Stimulated activated CD8-positive, alpha-beta memory T cell treated with anti-CD3 and anti-CD28 coated beads, Interleukin-15, amount 100 ng/mL, for 48 hours (primary cell): ENCODE measurements around the gene EEPD1.
"Not testable (repeated sequence)": the region's sequence is repeated elsewhere in the genome, so short reads cannot be mapped to it uniquely, and the experiment has no call there.

Experiments
- DNase-seq, 2 donors: peaks; one replicate each; pipeline ENCODE4 v3.0.0-alpha.2; 2020; ENCODE audit warnings: low read depth in 2 of 2

Gene EEPD1

DNA sequence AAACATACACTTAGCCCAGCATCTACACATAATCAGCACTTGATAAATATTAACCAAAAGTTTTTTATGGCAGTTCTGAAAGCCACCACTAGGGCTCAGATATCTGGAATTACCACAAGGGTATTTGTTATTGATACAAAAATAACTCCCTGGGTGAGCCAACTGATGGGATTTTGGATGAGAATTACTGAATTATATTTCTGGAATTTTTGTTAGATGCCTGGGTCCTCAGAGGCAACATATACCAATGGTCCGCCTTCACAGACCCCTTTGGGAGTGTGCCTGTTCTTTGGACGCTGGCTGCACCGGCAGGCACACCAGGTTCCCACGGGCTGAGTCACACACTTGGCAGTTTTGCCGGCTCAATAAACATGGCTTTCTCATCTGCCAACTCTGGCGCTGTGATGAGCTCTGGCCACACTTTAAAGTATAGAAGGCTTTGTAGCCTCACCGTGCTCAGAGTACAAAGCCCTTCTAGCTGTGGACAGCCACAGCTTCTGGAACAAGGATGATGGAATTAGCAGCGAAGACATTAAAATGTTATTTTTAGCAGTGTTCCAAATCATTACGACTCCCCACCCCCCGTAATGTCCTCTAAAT is 24.5 kb upstream of the EEPD1 start:
- no peak for DNase-seq

DNA sequence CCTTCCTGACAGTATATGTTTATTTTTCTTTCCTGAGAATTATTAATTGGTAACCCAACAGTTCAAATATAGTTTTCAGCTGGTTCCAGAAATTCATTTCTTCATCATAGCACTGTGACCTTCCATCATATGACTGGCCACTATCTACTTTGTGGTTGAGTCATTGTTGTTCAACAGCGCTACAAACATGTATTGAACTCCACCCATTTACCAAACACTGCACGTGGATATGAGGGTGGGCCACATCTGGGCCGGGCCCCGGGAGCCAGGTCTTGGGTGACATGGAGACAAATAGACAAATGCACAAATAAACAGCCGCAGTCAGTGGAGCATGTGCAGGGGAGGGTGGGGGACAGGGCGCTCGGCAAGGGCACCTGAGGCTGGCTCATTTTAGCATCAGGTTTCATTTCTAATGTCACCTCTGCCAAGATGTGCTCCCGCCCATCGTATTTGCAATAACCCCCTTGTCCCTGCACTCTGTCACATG is 24.0 kb upstream of the EEPD1 start:
- no peak for DNase-seq

DNA sequence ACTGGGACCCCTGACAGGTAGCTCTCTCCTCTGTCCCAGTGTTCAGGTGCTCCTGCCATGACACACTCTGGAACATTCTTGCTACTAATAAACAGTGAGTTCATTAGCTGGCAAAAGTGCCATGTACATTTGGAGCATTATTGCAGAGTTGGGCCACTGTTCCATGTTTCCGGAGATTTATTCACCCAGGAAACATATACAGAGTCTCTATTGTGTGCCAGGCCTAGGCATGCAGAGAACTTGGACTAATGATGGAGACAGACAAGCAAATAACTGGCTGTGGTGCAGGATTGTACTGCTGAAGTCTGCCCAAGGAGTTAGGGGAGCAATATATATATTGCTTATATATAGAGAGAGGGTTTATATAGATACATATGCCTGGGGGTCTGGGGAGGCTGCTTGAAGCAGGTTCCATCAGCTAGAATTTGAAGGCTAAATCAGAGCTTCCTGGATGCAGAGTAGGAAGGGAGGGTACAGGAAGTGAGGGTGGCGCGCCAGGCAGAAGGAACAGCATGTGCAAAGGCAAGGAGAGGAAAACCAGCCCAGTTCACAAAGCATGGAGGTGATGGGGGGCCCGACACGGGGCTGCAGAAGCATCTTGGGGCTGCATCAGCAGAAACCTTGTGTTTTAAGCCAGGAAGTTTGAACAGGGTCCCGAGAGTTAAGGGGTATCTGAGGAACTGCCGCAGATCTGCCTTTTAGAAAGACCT is 22.7 kb upstream of the EEPD1 start:
- DNase-seq = no peak

DNA sequence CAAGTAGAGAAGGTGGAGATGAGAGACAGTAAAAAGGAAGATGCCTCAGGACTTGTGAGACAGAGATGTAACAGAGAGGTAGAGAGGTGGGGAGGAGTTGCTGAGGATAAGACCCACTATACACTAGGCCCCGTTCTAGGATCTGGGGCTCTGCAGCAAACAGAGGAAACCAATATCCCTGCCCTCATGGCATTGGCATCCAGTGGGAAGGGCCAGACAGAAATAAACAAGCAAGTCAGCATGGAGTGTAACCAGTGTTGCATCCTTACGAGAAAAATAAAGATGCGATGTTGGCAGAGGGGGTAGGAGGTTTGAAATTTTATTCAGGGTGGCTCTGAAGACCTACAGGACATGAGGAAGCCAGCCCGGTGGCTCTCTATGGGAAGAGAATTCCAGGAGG is 22.0 kb upstream of the EEPD1 start:
- no peak for DNase-seq

DNA sequence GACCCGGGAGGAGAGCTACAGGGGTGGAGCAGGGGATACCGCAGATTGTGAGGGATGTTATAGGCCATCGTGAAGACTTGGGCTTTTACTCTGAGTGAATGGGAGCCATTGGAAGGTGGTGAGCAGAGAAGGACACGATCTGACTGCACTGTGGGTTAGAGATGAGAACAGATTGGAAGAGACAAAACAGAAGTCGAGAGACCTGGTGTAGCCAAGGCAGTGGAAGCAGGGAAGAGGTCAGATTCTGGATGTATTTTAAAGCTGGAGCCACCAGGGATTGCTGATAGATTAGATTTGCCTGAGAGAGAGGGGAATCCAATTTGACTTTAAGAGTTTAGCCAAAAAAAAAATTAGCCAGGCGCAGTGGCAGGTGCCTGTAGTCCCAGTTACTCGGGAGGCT is 21.6 kb upstream of the EEPD1 start:
- no peak for DNase-seq

DNA sequence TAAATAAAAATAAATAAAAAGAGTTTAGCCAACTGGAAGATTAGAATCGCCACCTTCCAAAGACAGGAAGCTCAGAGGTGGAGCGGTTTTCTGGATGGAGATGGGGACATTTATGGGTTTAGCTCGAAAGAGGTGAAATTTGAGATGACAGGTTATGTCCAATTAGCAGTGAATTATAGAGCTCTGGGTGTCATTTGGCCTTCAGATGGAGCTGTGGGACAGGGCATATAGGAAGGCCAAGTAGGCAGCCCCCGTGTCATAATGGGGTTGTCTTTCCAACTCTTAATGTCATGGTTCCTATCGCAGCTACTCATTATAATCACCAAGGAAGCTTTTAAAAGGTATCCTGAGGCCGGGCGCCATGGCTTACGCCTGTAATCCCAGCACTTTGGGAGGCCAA is 21.0 kb upstream of the EEPD1 start:
- no peak for DNase-seq

DNA sequence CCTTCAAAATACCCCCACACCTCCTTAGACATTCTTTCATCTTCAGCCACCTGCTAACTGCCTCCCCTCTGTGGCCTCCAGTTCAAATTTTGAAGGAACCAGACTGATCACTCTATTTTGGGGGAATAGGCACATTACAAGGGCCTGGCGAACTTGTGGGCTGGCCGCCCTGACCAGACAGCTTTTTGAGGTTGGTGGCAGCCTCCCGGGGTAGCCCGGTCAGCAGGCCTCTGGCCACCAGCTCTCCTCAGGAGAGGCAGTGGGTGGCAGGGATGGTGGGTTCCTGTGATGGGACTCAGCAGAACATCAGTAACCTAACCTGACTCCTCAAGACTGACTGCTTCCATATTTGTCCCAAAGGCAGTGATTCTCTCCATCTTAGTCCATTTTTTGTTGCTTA is 17.4 kb upstream of the EEPD1 start:
- no peak for DNase-seq

DNA sequence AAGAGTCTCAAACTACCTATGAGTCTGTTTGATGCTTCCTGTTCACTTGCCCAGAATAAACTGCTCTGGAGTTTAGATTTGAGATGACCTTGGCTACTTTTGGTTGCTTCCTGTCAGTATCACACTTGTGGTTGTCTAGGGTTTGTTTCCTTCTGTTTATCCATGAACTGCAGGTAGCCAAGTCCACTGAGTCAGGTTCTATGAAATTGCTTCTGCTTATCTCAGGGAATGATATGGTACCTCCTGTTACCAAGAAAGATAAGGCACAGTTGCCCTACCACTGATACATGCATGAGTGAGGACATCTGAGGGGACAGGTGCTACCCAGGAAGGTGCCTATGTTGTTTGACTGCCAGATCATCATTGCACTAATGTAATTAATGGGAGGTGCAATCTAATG is 15.8 kb upstream of the EEPD1 start:
- DNase-seq = no peak

DNA sequence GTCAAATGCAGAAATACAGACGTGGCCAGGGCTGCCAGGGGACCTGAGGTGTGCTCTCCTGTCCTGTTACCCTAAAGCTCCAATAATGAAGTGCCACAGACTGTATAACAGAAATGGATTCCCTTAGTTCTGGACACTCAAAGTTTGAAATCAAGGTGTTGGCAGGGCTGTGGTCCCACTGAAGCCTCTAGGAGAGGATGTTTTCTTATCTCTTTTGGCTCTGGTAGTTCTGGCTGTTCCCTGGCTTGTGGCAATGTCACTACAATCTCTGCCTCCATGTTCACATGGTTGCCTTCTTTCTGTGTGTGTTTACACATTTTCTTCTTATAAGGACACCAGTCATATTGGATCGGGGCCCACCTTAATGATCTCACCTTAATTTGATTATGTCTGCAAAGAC is 15.3 kb upstream of the EEPD1 start:
- DNase-seq = no peak

DNA sequence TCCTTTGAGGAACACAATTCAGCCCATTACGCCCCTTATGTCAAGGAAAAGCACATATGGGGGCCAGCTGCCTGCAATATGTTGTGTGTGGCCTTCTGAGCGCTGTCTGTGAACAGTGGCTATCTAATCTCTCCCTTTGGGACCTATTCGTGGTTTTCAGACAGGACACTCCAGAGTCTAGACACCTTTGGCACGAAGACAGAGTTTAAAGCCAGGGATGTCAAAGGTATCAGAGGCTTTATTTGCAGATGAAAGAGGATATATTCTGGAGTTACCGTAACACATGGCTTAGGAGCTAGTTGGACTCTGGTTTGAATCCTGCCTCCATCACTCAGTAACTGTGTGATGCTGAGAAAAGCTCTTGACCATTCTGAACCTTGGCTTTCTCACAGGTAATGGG is 14.8 kb upstream of the EEPD1 start:
- no peak for DNase-seq

DNA sequence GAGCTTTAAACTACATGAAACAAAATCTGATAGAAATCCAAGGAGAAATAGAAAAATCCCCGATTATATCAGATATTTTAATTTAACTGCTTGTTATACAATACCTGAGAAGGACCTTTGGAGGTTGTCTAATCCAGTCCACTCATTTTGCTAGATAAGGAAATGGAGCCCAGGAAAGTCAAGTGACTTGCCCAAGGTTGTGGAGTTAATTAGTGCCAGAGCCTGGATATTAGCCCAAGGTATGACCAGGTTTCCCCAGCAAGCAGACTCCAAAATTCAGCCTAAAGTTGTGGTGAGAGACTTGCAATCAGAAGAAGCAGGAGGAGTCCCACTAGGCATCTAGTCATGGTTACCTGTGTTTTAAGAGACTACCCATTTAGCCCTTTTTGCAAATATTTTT is 11.7 kb upstream of the EEPD1 start:
- DNase-seq = no peak

DNA sequence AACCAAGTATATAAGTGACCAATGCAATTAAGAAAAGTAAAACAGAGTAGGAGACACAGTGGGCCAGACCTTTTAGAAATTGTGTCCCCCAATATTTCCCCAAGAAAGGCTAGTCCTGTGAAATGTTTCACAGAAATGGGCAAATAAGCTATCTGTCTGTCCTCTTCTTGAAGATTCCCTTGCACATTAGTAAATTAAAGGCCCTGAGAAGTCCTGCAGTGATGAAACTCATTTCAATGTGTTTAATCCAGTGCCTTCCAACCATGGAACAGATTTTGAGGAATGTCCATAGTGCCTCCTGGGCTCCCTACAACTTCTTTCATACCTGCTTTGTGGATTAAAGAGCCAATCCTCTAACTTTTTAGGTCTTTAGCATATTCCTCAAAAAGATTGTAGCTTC is 11.2 kb upstream of the EEPD1 start:
- no peak for DNase-seq

DNA sequence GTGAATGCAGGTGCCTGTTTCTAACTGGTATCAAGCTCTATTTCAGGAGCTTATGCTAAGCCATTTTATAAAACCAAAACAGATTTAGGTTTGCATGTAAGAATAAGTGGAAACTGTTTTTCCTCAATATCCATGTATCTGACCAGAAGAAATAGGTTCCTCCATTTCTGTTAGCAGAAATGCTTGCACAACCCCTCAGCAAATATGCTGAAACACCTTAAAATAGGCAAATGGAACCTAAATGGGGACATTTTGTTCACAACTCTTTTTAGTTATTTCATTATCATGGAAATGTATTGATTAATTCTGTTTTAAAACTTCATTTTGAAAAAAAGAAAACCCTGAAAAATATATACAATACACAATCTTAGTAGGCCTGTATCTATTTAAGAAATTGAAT is 8.9 kb upstream of the EEPD1 start:
- DNase-seq = no peak

DNA sequence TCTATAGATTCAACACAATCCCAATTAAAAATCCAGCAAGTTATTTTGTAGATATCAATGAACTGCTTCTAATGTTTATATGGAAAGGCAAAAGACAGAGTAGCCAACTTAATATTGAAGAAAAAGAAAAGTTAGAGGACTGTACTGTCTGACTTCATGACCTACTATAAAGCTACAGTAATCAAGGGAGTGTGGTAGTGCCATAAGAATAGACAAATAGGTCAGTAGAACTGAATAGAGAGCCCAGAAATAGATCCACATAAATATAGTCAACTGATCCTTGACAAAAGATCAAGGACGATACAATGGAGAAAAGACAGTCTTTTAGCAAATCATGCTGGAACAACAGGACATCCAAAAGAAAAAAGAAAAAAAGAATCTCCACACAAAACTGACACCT is 7.4 kb upstream of the EEPD1 start:
- DNase-seq = no peak

DNA sequence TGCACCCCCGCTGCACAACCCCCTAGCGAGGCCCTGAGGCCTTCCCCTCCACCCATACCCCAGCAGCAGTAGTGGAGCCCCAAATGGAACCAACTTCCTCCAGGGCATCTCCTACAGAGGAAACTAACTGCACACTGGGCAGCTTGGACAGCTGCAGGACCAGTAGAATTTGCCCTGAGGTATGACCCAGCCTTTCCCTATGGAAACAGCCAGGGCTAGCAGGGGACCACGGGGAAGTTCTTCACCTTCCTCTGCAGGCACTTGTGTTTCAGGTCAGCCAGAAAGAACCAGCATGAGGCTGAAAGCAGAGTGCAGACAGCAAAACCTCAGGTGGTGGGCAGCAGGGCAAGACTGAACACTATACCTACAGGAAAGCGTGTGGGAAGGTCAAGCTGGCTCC is 5.7 kb upstream of the EEPD1 start:
- DNase-seq = no peak

DNA sequence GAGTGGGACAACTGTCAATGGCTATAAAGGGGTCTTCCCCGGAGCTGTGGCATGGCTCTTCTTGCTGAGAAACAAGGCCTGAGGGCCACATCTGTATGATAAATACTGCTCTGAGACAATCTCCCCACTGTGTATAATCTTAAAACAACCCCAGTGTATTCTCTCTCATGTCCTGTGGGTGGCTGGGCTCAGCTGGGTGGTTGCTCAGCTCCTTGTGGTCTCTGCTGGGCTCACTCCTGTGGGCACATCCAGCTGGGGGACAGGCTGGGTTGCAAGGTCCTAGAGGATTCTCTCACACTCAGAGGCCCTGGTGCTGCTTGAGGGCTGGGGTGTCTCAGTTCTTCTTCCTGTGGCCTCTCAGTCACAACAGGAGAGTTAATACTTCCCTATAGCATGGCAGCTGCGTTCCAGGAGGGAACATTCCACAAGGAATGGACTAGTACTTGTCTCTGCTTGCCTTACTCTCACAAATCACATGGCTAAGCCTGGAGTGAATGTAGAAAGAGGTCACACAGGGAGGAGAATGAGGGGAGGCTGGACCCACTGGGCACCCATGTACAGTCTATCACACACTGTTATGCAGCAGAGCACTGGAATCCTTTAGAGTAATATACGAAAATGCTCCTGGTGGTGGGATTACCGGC is 4.5 kb upstream of the EEPD1 start:
- DNase-seq = no peak

DNA sequence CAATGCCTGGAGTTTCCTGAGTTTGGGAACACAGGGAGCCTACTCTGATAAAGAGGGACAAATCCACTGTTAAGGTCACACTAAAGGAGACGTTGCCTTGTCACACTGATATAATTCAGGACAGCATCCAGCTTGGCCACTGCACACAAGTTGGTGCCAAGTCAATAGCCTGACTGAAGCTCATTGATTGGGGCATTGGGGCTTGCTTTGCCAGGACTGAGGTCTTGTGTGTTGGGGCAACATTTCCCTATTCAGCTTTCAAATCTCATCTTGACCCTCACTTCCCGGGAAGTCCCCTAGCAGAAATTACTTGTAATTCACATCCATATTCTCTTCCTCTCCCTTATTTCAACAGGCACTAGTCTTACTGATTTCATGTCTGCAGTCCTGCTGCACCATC is 3.8 kb upstream of the EEPD1 start:
- DNase-seq = not testable (repeated sequence)

DNA sequence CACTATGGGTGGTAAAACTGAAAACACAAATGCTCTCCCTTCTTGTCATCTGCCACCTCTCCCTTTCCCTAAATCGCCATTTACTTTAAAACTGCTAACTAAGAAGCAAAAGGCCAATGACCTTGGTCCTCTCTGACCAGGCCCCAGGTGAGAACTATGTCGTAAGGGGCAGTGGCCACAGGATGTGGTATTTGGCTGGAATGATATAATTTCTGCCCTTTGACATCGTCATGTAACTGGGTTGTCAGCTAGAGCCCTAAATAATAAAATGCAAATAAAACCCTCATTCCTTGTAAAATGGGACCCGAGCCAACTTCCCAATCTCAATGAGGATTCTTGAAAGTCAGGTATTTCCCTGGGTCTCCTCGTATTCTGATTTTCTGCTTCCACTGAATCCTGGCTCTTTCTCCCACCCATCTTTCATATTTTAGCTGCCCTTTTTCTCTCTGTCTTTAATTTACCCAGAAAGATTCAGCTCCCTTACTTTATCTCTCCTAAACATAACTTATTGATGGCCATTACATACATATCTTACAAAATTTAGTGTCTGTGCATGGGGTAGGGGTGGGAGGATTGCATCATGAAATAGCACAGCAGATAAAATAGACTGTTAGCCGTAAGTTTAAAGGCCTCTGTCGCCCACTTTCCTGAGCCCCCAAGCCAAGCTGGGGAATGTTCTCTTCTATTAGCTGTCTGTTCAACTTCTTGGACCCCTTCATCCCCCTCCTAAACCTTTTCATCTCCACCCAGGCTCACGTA is 3.2 kb upstream of the EEPD1 start:
- DNase-seq = no peak

DNA sequence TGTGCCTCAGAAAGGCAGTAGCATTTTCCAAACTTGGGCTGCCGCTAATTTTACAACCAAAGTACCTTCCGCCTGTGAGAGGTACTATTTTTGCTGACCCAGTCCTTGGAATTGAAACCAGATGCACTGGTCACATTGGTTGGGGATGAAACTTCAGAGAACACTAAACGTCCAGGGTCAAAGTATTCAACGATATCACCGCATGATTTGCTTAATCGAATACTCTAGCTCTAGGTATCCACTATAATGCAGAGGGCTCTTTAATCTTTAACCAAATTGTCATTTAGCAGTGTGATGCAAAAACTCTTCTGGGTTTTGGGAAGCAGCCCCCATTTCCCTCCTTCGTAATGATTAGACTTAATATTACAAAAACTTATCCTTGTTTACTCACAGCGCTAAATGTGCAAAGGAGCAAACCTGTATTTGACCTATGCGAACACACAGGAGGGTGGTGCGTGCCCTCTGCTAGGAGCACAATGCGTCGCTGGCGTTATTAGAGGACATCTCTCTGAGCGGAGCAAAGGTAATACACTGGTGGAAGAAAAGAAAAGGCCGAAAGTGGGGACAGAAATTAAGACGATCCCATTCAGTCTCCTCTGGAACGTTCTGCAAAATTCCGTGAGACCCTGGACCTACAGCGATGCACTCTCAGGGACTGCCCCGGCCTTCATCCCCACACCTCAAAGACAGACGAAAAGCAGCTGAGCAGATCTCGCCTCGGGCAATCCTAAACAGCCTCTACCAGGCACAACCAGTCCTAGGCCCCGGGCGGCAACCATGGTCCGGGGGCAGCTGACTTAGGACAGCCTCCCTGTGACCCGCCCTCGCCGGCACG is 916 bp upstream of the EEPD1 start:
- no peak for DNase-seq

DNA sequence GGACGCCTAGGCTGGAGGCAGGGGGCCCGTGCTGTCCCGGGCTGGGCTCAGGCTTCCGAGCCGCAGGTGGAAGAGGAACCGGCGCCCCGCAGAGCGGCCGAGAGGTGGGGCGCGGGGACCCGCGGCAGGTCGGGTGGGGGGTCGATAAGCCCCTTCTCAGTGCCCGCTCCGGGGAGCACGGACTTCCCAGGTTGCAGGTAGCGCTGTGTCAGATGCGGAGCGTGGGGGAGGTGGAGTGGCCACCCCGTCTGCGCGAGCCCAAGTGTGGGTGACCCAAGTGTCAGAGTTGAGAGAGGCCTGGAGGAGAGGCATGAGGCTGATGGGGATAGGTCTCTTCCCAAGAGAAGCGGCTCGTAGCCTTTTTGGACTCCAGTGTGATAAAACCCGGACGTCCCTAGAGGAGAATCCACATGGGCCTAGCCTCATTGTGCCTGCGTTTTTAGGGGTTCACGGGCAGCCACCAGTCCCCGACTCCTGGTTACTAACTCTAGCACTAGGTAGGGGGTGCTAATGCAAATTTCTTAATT is 580 bp downstream of the EEPD1 start:
- no peak for DNase-seq
